ENCODE results near the gene TWIST1. TPM values are rescaled to one million over a fixed set of nuclear protein-coding genes. Genes with fewer than 3 reads are reported as not detected.

Gene TWIST1
- total RNA-seq, 1 experiment from 2014 or later: not detected

DNA sequence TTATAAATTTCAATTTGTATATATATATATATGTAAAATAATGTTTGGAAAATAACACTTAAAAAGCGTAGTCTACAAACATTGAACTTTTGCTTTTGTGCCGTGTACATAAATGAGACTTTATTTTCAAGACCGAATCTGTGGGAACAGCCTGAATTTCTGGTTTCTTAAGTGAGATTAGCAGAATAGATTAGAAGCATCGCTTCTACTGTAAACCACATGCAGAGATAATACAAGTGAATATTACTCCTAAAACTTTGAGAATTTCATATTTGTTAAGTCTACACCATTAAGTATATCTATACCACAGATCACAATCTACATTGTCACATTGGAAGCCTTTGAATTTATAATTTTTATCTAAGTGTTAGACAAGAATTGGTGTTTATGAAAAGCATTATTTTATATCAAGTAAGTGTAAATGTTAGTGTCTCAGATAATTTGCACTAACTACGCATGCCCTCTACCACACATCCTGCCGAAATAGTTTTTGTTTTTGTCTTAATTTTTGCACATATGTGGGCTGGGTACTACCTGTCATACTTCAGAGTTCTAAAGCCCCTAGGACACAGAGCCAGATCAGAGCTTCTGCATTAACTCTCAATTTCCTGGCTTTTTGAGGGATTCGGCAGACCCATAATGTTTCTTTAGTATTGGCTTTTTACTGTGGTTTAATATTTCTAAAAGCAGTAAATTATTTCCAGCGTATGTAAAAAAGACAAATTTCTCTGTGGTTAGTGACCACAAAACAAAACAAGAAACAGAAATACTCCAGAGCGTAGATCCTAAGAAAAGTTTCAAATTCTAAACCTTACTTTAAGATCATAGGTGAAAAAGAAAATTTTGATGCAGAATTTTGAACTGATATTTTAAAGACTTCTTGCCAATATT lies 20.0 kb downstream of the TWIST1 start:
- no peak for DNase-seq (ENCODE audit: low spot score)

DNA sequence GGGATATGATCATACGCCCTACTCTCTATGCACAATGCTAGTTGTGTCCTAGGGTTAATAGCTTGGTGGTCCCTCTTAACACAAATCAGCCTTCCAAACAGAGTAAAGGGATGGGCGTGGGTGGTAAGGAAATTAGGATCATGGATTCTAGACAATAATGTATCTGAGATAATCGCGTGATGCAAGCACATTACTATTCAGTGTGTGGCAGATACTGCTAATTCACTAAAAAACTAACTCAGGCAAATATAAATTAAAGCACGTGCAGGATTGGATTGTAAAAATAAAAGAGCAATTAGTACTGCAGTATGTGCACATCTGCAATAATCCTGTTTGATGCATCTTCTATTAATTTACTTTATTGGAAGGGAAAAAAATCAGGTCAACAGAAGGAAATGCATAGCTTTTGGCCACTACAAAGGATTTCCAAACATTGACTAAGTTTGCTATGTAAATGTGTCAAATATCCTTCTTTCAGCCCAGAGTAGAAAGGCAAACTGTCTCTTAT lies 22.0 kb downstream of the TWIST1 start:
- DNase-seq (ENCODE audit: low spot score): no peak

DNA sequence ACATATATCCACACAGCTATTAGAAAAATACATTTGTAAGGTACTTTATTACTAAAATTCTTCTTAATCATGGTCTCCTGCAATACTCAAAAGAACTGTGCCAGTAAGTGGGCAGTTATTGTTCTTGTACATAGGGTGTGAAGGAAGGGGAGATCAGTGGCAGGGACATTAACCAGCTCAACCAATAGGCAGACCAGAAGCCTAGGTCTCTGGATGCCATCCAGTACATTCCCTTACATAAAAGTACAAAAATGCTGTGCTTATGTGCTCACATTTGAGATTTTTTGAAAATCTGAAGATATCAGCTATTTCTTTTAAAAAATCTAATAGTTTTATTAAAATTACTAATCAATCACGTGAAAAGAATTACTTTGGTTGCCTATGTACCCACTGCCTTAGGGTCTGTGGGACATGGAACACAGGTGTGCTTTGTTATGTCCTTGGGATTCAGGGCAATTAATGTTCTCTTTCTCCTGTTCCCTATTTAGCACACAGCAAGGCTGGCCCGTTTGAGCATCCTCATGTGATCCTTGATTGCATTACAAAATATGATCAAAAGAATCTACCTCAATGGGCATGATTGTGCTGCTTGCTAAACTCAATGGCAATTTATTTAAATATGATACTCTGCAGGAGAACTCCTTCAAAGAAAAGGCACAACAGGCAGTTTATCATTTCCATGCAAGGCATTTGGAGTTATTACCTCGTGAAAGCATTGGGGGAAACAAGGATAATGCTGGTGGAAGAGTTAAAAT lies 22.7 kb downstream of the TWIST1 start:
- no peak for DNase-seq (ENCODE audit: low spot score)

DNA sequence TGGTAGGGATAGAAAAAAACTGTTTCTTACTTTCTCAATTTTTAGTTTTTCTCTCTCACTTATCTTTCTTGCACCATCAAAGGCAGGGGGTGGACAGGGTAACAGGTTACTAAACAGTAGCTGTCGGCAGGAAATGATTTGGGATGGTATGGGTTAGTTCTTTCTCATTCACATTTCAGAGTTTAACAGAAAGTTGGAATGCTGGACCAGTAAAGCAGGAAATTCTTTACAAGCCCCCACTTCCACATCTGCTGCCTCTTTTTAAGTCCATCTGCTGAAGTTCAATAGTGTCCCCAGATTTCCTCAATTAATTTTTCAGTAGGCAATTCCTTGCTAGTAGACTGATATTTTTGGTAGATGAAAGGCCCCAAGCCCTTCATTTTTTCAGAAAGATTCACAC lies 23.3 kb downstream of the TWIST1 start:
- no peak for DNase-seq (ENCODE audit: low spot score)

DNA sequence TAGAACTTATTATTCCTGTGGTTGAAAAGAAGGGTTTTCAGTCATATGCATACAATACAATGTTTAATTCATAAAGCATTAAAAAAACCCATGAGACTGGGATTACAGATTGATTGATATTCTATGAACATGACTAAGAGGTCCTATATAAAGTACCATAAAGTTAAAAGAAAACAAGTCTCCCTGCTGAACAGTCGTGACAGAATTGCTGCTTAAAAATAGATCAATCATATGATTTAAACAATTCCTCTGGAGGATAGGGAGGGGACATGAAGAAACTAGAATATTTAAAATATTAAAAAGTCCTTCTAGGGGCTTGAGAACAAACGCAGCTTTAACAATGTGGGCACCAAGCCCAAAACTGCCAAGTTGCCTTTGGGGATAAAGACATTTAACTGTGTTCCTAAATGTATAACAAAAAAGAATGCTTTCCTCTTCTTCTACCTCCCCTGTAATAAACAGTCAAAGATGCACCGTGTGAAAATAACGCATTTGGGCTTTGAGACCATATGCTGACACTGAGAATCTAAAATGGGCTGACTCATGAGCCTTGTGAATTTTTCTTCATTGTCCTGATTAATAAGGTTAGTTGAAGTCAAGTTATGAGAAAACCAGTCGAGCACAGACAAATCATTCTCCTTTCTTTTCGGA lies 25.8 kb downstream of the TWIST1 start:
- no peak for DNase-seq (ENCODE audit: low spot score)

DNA sequence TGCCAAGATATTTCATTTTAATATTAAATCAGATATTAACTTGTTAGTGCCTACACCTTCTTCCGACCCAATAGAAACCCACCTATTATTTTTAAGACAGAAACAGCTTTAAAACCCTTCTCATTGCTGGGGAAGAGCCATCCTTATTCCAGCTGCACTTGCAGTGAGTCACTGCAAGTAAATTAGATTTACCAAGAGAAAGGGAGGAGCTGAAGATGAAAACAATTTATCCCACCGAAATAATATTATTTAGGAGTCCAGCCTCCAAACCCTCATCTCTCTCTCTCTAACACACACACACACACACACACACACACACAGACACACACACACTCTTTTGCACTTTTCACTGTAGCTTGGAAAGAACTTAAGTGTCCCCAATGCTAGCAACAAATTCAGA lies 26.9 kb downstream of the TWIST1 start:
- DNase-seq (ENCODE audit: low spot score): no peak

DNA sequence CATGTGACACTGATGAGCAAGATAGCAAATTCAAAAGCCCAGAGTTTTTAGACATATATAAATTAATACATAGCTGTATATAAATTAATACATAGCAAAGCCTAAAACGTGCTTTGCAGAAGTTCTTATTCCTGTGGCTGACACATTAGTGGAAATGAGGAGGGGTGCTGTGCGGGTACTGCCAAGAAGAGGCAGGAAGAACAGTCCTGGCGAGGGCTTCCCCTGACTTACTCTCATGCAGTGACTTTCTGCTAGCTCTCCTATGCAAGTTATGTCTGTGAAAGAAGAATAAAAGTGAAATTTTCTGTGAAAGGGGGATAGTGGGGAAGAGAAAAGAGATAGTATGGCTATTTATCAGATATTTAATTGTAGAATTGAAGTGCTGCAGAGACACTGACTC lies 27.6 kb downstream of the TWIST1 start:
- no peak for DNase-seq (ENCODE audit: low spot score)

DNA sequence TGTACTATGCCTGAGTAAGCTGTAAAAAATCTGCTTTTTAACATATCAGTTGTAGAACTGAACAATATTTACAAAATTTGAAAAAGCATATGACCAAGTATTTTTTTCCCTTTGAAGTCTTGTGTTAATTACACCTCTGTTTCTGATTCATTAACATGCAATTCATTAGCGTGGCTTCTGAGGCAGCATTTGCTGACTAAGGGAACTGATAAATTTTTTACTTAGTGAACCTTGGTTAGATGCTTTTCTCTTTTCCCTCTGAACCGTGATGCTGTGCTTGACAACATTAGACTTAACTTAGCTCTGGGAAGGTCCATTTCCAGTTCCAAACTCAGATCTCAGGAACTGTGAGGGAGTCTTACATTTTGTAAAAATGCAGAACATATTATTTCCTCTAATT lies 28.1 kb downstream of the TWIST1 start:
- DNase-seq (ENCODE audit: low spot score): no peak

DNA sequence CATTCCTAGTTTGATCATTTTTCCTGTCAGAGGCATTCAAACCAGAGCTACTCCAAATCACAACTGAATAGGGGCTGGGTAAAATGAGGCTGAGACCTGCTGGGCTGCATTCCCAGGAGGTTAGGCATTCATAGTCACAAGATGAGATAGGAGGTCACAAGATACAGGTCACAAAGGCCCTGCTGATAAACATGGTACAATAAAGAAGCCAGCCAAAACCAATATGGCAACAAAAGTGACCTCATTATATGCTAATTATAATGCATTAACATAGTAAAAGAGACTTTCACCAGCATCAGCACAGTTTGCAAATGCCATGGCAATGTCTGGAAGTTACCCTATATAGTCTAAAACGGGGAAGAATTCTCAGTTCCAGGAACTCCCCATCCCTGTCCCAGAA lies 37.3 kb downstream of the TWIST1 start:
- DNase-seq (ENCODE audit: low spot score): no peak

DNA sequence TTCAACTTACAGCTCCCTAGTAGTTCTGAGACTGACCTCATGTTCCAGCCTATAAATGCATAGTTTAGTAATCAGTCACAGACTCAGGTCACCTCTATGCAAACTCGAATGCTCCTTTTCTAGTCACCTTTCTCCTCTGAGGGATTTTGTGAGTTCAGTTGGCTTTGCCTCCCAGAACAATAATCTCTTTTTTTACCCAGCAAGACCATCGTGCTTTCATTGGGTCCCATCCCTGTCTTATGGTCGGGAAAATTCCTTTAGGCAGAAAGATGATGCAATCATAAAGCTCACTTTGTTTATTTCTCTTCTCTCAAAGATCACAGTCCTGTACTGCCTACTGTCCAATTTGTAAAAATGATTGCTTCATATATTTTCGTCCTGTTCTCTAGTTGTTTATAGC lies 38.4 kb downstream of the TWIST1 start:
- DNase-seq (ENCODE audit: low spot score): no peak

DNA sequence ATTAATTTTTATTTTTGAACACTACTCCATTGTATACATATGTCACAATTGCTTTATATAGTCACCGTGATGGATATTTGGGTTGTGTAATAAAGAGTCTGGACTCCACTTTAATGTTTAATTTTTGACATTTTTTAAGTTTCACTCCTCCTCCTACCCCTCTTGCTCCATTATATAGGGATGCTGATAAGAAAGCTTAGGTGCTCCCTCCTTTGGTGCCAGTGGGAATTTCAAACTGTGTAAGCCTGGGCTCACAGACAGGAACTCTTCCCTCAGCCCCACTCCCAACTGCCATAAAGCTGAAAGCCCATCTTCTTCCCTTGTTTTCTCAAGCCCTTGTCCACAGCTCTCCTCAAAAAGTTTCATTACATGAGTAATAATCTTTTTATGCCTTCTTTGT lies 47.6 kb downstream of the TWIST1 start:
- no peak for DNase-seq (ENCODE audit: low spot score)

DNA sequence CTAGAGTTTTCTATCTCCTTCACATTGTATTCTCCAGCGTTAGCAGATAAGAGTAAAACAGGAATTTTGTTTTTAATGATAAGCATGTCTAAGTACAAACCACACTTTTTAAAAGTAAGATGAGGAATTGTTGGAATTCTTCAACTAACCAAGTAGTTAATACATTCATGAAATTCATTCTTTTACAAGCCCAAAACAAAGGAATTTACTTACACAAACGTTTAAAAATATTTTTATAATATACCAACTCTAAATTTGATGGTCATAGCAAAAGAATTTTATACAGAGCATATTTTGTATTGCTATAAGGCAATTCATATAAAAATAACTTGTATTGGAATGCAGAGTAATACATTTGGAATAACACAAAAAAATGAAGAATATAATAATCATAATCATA lies 51.3 kb downstream of the TWIST1 start:
- no peak for DNase-seq (ENCODE audit: low spot score)

Other genes with a start within 250 kb of the TWIST1 start
- not detected in 2 replicates for gene FERD3L, start 27.8 kb upstream of the TWIST1 start, total RNA-seq (2014; rRNA removed; shearing (Covaris generic))

Measured in HT-29 (cell line).